ENCODE data around the gene GMEB1.
"Not testable (repeated sequence)": the region's sequence is repeated elsewhere in the genome, so short reads cannot be mapped to it uniquely, and the experiment has no call there.

GMEB1 gene

DNA sequence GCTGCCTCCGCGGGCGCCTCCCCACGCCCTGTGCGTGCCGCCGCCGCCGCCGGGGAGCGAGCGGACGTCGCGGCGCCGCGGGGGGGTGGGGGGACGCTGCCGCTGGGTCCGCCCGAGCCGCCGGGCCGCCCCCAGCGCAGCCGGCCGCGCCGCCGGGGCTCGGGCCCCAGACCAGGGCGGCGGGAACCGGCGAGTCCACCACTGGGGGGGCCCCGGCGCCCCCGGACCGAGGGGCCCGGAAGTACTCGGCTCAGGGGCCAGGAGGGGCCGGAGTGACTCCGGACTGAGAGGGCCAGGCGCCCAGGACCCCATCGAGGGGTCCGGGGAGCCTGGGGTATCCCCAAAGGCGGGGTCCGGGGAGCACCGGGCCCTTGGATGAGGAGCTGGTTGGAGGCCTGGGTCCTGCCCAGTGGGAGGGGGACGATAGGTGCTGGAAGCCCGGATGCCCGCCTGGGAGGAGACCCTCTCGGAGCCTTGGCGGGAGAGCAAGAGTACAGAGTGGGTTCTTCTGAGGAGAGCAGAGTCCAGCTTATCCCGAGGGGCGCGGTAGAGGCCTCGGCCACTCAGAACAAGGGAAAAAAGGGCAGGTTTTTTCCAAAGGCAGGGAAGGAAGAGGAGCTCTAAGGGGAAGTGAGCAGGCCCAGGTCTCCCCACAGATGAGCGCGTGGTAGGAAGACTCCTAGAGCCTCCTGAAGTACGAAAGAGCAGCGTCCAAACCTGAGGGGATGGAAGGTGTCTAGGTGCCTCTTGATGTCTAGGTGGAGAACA, 556 bp downstream of the GMEB1 start:
- Histone ChIP-seq H3K4me3 (peak overlapping the region; percentile 66 to 99 (median 92)), H3K27ac (peak overlapping the region; percentile 98 to 100 (median 100))

GRCh38 chr1:28671254-28671780, 2.7 kb downstream of the GMEB1 start:
- no peak overlapping the region for H3K4me3 ChIP-seq

DNA sequence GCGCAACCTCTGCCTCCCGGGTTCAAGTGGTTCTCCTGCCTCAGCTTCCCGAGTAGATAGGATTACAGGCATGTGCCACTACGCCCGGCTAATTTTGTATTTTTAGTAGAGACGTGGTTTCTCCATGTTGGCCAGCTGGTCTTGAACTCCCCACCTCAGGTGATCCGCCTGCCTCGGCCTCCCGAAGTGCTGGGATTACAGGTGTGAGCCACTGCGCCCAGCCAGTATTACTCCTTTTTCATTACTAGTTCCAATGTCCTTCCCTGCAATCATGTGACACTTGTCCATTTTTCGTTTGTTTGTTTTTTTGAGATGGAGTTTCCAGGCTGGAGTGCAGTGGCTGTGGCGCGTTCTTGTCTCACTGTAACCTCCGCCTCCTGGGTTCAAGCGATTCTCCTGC, 4.4 kb downstream of the GMEB1 start:
- not testable (repeated sequence) for H3K4me3 ChIP-seq, H3K27ac ChIP-seq

More at GRCh38 chr1:28671254-28671780, 2.7 kb downstream of the GMEB1 start:
- no peak overlapping the region for H3K27ac ChIP-seq

DNA sequence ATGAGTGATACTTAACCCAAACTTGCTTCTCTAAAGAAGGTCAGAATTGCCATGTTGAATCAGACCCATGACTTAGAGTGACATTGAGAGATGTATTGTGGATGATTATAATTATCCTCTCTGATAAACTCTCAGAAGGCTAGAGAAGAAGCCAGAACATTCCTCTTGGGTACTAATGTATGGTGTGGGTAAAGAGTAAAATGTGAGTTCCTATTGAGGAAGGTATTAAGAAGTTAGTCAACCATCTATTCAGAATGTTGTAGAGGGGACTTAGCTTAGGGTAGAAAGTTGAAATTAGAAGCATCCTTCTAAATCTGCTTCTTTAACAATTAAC, 7.3 kb downstream of the GMEB1 start:
- no peak overlapping the region for H3K27ac ChIP-seq

DNA sequence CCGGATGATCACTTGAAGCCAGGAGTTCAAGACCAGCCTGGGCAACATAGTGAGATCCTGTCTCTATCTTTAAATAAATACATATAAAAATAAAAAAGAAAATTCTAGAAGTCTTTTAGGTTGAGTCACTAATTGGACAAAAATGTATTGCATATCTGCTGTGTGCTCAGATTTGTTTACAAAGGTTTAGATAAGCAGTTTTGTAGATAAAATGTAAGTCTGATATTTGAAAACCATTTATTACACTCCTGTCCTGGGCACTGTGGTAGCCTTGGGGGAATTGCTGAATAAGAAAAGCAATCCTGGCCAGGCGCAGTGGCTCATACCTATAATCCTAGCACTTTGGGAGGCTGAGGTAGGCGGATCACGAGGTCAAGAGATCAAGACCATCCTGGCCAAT, 11.6 kb downstream of the GMEB1 start:
- Histone ChIP-seq H3K4me3 (no peak overlapping the region), H3K27ac (no peak overlapping the region)

More for the DNA sequence above, 7.3 kb downstream of the GMEB1 start:
- no peak overlapping the region for H3K4me3 ChIP-seq

- H3K27ac ChIP-seq, result no peak overlapping the region
- H3K4me3 ChIP-seq, result no peak overlapping the region
Measured at GRCh38 chr1:28682840-28683239, 14.3 kb downstream of the GMEB1 start.

GRCh38 chr1:28684937-28685336, 16.4 kb downstream of the GMEB1 start:
- Histone ChIP-seq H3K27ac (no peak overlapping the region), H3K4me3 (no peak overlapping the region)

DNA sequence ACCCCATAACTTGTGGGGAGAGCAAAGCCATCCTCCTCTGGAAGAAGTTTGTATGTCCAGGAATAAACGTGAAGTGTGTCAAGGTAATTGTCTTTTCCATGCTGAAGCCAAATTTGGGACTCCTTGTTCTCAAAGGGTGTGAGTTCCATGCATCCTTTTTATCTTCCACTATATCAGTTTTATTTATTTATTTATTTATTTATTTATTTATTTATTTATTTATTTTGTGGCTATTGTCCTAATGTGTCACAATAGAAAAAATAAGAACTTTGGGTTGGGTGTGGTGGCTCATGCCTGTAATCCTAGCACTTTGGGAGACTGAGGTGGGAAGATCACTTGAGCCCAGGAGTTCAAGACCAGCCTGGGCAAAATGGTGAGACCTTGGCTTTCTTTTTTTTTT, 23.0 kb downstream of the GMEB1 start:
- H3K27ac ChIP-seq, H3K4me3 ChIP-seq: not testable (repeated sequence)

GRCh38 chr1:28703629-28704028, 35.0 kb downstream of the GMEB1 start:
- Histone ChIP-seq H3K4me3 (no peak overlapping the region), H3K27ac (no peak overlapping the region)

DNA sequence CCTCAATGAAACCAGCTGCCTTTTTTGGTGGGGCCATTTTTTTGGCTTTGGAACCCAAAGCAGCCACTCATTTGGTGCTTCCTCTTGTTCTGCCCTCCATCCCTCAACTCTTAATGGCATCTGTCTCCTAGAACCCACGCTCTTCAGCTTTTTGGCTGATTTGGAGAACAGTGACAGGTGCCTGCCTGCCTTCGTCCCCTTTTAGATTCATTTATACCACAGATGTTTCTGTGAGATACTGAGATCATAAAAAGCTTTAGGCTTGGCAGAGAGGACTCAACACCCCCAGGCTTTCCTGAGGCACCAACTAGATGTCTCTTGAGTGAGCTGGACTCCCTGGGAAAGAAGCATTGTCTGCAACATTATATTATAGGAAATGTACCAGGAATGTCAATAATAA, 47.8 kb downstream of the GMEB1 start:
- H3K27ac ChIP-seq, result no peak overlapping the region
- H3K4me3 ChIP-seq, result no peak overlapping the region

GRCh38 chr1:28718166-28718565, 49.6 kb downstream of the GMEB1 start:
- Histone ChIP-seq H3K4me3 (no peak overlapping the region), H3K27ac (no peak overlapping the region)

GRCh38 chr1:28718586-28719331, 50.2 kb downstream of the GMEB1 start:
- Histone ChIP-seq H3K27ac (no peak overlapping the region), H3K4me3 (no peak overlapping the region)

DNA sequence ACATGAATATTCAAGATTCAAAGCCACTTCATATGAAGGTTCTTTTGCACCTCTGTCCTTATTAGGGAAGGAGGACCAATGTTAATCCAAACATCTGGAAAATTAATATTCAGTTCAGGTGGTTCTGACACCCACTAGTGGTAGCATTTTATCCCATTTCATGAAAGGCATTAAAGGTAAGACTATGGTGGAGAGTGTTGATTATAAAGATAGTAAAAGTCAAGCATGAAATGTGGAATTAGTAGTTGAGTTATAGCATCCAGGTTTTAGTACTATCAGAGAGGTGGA, 50.7 kb downstream of the GMEB1 start:
- H3K27ac ChIP-seq, result no peak overlapping the region
- H3K4me3 ChIP-seq, result no peak overlapping the region

DNA sequence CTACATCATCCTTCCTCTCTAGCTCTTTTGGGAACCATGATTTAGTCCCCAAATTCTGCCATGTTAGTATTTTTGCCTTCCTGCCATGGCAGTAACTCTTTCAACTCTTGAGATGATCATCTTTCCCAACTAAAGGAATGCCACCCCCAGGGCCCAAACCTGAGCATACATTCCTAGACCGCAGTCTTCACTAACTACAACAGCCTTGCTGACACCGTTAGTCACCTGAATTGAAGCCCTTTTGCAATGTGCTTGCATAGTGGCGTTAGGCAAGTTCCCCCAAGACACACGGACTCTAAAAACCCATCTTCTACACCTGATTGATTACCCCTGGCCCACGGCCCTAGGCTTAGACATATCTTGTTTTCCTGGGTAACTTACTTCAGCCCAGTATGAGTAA, 51.8 kb downstream of the GMEB1 start:
- Histone ChIP-seq H3K4me3 (no peak overlapping the region), H3K27ac (no peak overlapping the region)

DNA sequence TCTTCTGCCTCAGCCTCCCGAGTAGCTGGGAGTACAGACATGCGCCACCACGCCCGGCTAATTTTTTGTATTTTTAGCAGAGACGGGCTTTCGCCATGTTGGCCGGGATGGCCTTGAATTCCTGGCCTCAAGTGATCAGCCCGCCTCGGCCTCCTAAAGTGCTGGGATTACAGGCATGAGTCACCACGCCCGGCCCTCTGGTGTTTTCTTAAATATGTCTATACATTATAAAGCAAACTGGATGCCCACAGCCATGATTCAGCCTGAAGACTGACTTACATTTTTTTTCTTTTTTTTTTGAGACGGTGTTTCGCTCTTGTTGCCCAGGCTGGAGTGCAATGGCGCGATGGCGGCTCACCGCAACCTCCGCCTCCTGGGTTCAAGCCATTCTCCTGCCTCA, 53.3 kb downstream of the GMEB1 start:
- H3K4me3 ChIP-seq, H3K27ac ChIP-seq: not testable (repeated sequence)

- H3K4me3 ChIP-seq, H3K27ac ChIP-seq: not testable (repeated sequence)
Measured at GRCh38 chr1:28725365-28725764, 56.8 kb downstream of the GMEB1 start.

DNA sequence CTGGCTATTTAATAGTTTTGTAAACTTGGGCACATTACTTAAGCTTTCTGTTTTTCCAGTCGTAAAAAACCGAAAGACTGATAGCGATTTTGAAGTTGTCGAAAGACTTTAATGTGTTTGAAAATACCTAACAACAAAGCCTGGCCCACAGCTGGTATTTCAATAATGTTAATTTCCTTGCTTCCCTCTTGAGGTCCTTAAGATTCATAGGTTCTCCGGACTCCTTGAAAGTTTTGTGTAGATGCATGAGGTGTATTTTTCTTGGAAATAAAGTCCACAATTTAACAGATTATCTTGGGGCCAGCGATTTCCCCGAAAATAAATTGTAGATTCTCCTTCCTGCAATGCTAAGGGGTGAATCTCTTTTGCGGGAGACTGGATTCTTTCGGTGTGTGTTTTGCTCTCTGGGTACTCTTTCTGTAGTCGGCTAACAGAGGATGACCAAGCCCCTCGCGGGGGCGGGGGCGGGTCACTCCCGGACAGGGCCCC, 67.4 kb downstream of the GMEB1 start:
- Histone ChIP-seq H3K27ac (peak overlapping the region; percentile 71 to 100 (median 97)), H3K4me3 (peak overlapping the region; percentile 66 to 97 (median 86))

GRCh38 chr1:28736450-28737306, 68.1 kb downstream of the GMEB1 start, which contains the start of gene YTHDF2:
Gene YTHDF2, plus strand, starts transcription at chr1:28736940. Its CDS starts 181 bp downstream, at chr1:28737121.
- peak within 1 kb of the TSS; percentile 66 to 97 (median 86) for H3K4me3 ChIP-seq
- H3K27ac ChIP-seq, result peak within 1 kb of the TSS; percentile 86 to 100 (median 97)

DNA sequence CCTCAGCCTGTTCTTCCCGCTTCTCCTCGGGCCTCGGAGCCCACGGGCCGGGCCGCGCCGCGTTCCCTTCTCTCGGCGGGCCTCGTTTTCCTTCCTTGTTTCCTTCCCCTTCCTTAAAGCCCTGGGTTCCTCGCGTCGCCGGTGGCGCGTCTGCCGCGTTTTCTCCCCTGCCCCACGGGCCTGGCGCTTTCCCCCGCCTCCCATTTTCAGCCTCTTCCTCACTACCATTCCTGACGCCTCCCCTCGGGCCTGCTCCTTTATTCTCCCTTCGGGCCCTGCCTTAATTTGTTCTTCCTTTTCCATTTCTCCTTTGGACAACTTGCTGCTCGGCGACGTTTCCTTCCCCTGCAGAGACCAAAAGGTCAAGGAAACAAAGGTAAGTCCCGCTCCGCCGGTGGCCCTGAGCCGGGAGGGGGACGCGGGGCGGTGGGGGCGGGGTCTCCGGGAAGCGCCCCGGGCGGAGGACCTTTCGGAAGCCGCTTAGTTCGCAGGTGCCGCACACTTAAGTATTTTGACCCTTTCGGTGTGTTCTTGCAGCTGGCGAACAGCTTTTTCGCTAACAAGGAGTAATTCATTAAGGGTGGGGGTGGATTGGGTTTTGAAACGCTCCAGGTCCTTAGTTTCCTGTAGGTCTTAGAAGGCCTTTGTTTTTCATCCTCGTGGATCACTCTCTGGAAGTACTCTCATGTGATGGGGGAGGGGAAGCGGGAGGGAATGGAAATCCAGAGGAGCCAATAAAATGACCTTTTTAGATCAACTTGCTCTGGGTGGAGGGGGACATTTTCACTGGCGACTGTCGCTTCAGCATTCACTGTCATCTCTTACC, 68.9 kb downstream of the GMEB1 start:
- Histone ChIP-seq H3K27ac (peak overlapping the region; percentile 86 to 100 (median 97)), H3K4me3 (peak overlapping the region; percentile 66 to 97 (median 86))
